Upper lobe of left lung (tissue), 6 donors: ENCODE data around the gene MYBL2. TPM values are rescaled to one million over a fixed set of nuclear protein-coding genes. Genes with fewer than 3 reads are reported as not detected.

Experiments used
- ATAC-seq, 2 donors: fragments of 200-7000 bp; cut with Tn5 transposase; one replicate each; pipeline ENCODE4 v1.9.1; 2022; ENCODE audit warnings: mild to moderate bottlenecking in 2 of 2, moderate library complexity in 2 of 2; ENCODE audit not compliant: low FRiP score in 2 of 2
- DNase-seq, 2 donors: peaks; one replicate each; pipeline ENCODE4 v3.0.0-alpha.2; 2019 to 2020
- H3K27ac ChIP-seq, 4 donors: fragments of 200-600 bp; sonication (generic); one replicate each; pipeline ENCODE4 v1.5.1; 2016 to 2019
- H3K27me3 ChIP-seq, 4 donors: fragments of 200-600 bp; sonication (generic); one replicate each; pipeline ENCODE4 v1.5.1; 2017 to 2019
- H3K36me3 ChIP-seq, 4 donors: fragments of 200-600 bp; sonication (generic); one replicate each; pipeline ENCODE4 v1.5.1; 2016 to 2019
- H3K4me1 ChIP-seq, 4 donors: fragments of 200-600 bp; sonication (generic); one replicate each; pipeline ENCODE4 v1.5.1; 2018 to 2019
- H3K4me3 ChIP-seq, 4 donors: fragments of 200-600 bp; sonication (generic); one replicate each; pipeline ENCODE4 v1.5.1; 2017 to 2019; ENCODE audit warnings: mild to moderate bottlenecking in 2 of 4, moderate library complexity in 1 of 4
- H3K9me3 ChIP-seq, 4 donors: fragments of 200-600 bp; sonication (generic); one replicate each; pipeline ENCODE4 v1.5.1; 2018 to 2019
- CTCF ChIP-seq, 6 experiments: fragments of 450-650 bp in 4 of 6; fragments of 200-600 bp in 2 of 6; sonication (generic) in 2 of 6; IDR thresholded peaks; one replicate each; pipeline ENCODE4 v1.5.1; 2016 to 2019; ENCODE audit warnings: antibody characterized with exemption in 6 of 6
- EP300 ChIP-seq, 4 donors: sonication (generic); formaldehyde crosslinking; IDR thresholded peaks; one replicate each; pipeline ENCODE4 v1.5.1; 2017; ENCODE audit warnings: antibody characterized with exemption in 4 of 4, control low read depth in 2 of 4
- POLR2A ChIP-seq, 4 donors: fragments of 450-650 bp; IDR thresholded peaks; one replicate each; pipeline ENCODE4 v1.5.1; 2016 to 2017; ENCODE audit warnings: antibody characterized with exemption in 4 of 4, mild to moderate bottlenecking in 2 of 4
- POLR2AphosphoS5 ChIP-seq, 2 donors: sonication (generic); formaldehyde crosslinking; IDR thresholded peaks; one replicate each; pipeline ENCODE4 v1.5.1; 2017; ENCODE audit warnings: antibody characterized with exemption in 2 of 2
- WGBS, 2 donors: methylation state at CpG; one replicate each; pipeline ENCODE4 v1.1.5; 2017 to 2018; 5-methylcytosine and 5-hydroxymethylcytosine counted together
- total RNA-seq, 6 donors: library from RNA; depleted of rRNA in 4 of 6; stranded (reverse); fragments of >200 nt in 4 of 6; gene quantifications; one replicate each; pipeline versions ENCODE4 v1.1.0 to v1.2.1, GENCODE V29; 2016 to 2021
- donor health status: DM: no; HTN: no; CAD: no; lungs with moderate emphysema.
- donor health status: DM: no; HTN: yes; CAD: no; lungs with severe emphysema.

Gene MYBL2
- total RNA-seq, 6 donors from 2014 or later = under 0.01 to 3.5 (median 1.4) TPM

- Histone ChIP-seq H3K36me3 (no peaks in the 10 kb centered on the region), H3K27ac (peak overlapping the region in 1 of 4 donors; percentile 7), H3K4me1 (no peaks in the 10 kb centered on the region), H3K27me3 (no peaks in the 10 kb centered on the region), H3K9me3 (no peaks in the 10 kb centered on the region), H3K4me3 (no peak overlapping the region)
- no peak for TF ChIP-seq CTCF (IDR thresholded peaks at IDR 0.05)
- TF ChIP-seq POLR2A (IDR thresholded peaks at IDR 0.05) = no peak
- TF ChIP-seq POLR2AphosphoS5 (IDR thresholded peaks at IDR 0.05) = no peak
- DNase-seq = no peak
- 81 to 86% methylated on average over 5 to 8 of the region's 8 CpGs for WGBS, 2 donors
- ATAC-seq = no peak
These were observed 14.6 kb downstream of the MYBL2 start for GRCh38 chr20:43681468-43681942.

GRCh38 chr20:43681991-43682410, 15.1 kb downstream of the MYBL2 start:
- peak overlapping the region in 1 of 4 donors; percentile 7 for H3K27ac ChIP-seq
- no peak overlapping the region for H3K4me3 ChIP-seq
- TF ChIP-seq EP300 (IDR thresholded peaks at IDR 0.05) = no peak
- no peak for TF ChIP-seq POLR2AphosphoS5 (IDR thresholded peaks at IDR 0.05)
- TF ChIP-seq POLR2A (IDR thresholded peaks at IDR 0.05) = no peak
- TF ChIP-seq CTCF (IDR thresholded peaks at IDR 0.05) = no peak
- peak in 1 of 2 donors; percentile 46 for ATAC-seq
- no peaks in the 10 kb centered on the region for H3K27me3 ChIP-seq
- WGBS, 2 donors = 74 to 85% methylated on average over 2 of the region's 2 CpGs
- DNase-seq = no peak
- no peaks in the 10 kb centered on the region for H3K4me1 ChIP-seq
- H3K9me3 ChIP-seq = no peaks in the 10 kb centered on the region
- H3K36me3 ChIP-seq = no peaks in the 10 kb centered on the region

GRCh38 chr20:43682446-43682845, 15.5 kb downstream of the MYBL2 start:
- H3K27ac ChIP-seq = no peak overlapping the region
- no peak for TF ChIP-seq POLR2AphosphoS5 (IDR thresholded peaks at IDR 0.05)
- TF ChIP-seq POLR2A (IDR thresholded peaks at IDR 0.05) = no peak
- no peak for TF ChIP-seq EP300 (IDR thresholded peaks at IDR 0.05)
- no peak for TF ChIP-seq CTCF (IDR thresholded peaks at IDR 0.05)
- ATAC-seq (peak in 1 of 2 donors; percentile 22), DNase-seq (no peak)
- 82 to 93% methylated on average over 9 of the region's 9 CpGs for WGBS, 2 donors
- H3K9me3 ChIP-seq = no peaks in the 10 kb centered on the region
- H3K4me1 ChIP-seq = no peaks in the 10 kb centered on the region
- H3K27me3 ChIP-seq = no peaks in the 10 kb centered on the region
- H3K36me3 ChIP-seq = no peaks in the 10 kb centered on the region
- H3K4me3 ChIP-seq = no peak overlapping the region

GRCh38 chr20:43686820-43687219, 19.9 kb downstream of the MYBL2 start:
- TF ChIP-seq EP300 (IDR thresholded peaks at IDR 0.05) (no peak), POLR2AphosphoS5 (IDR thresholded peaks at IDR 0.05) (no peak), CTCF (IDR thresholded peaks at IDR 0.05) (no peak), POLR2A (IDR thresholded peaks at IDR 0.05) (no peak)
- H3K9me3 ChIP-seq = no peaks in the 10 kb centered on the region
- ATAC-seq = no peak
- DNase-seq = no peak
- 95% methylated on average over 6 to 13 of the region's 13 CpGs for WGBS, 2 donors
- no peaks in the 10 kb centered on the region for H3K27me3 ChIP-seq
- H3K27ac ChIP-seq = no peak overlapping the region
- no peaks in the 10 kb centered on the region for H3K36me3 ChIP-seq
- H3K4me3 ChIP-seq = no peak overlapping the region
- H3K4me1 ChIP-seq = no peaks in the 10 kb centered on the region

GRCh38 chr20:43689165-43689564, 22.3 kb downstream of the MYBL2 start:
- H3K9me3 ChIP-seq = no peaks in the 10 kb centered on the region
- H3K36me3 ChIP-seq = no peaks in the 10 kb centered on the region
- no peak for DNase-seq
- no peaks in the 10 kb centered on the region for H3K27me3 ChIP-seq
- ATAC-seq = no peak
- no peak for TF ChIP-seq CTCF (IDR thresholded peaks at IDR 0.05)
- TF ChIP-seq POLR2A (IDR thresholded peaks at IDR 0.05) = no peak
- no peak for TF ChIP-seq EP300 (IDR thresholded peaks at IDR 0.05)
- no peak for TF ChIP-seq POLR2AphosphoS5 (IDR thresholded peaks at IDR 0.05)
- WGBS, 2 donors = 85 to 91% methylated on average over 4 of the region's 4 CpGs
- H3K4me1 ChIP-seq = no peaks in the 10 kb centered on the region
- H3K4me3 ChIP-seq = no peak overlapping the region
- no peak overlapping the region for H3K27ac ChIP-seq
